Esophagus squamous epithelium (tissue), 5 donors: ENCODE measurements around the gene WDPCP. TPM values are rescaled to one million over a fixed set of nuclear protein-coding genes. Genes with fewer than 3 reads are reported as not detected.

Experiments used
- DNase-seq: peaks from one replicate; lab custom pipeline; 2025; lab: John Stamatoyannopoulos, UW
- H3K27ac ChIP-seq, 4 donors: fragments of 200-600 bp; sonication (generic); one replicate each; pipeline ENCODE4 v1.5.1; 2016 to 2019; ENCODE audit warnings: mild to moderate bottlenecking in 1 of 4
- H3K27me3 ChIP-seq, 4 donors: fragments of 200-600 bp; sonication (generic); 1 replicate in 3 of 4; 2 replicates in 1 of 4; pipeline versions ENCODE4 v1.5.1 to v1.6.0; 2017 to 2021; ENCODE audit warnings: antibody characterized with exemption in 1 of 4
- H3K36me3 ChIP-seq, 3 donors: fragments of 200-600 bp; sonication (generic); one replicate each; pipeline ENCODE4 v1.5.1; 2016 to 2019
- H3K4me1 ChIP-seq, 3 donors: fragments of 200-600 bp; sonication (generic); one replicate each; pipeline ENCODE4 v1.5.1; 2017 to 2019
- H3K4me3 ChIP-seq, 4 donors: fragments of 200-600 bp; sonication (generic); 1 replicate in 3 of 4; 2 replicates in 1 of 4; pipeline ENCODE4 v1.5.1; 2016 to 2019; ENCODE audit warnings: mild to moderate bottlenecking in 2 of 4, moderate library complexity in 1 of 4
- H3K9me3 ChIP-seq, 3 donors: fragments of 200-600 bp; sonication (generic); one replicate each; pipeline ENCODE4 v1.5.1; 2016 to 2019
- CTCF ChIP-seq, 6 experiments: fragments of 450-650 bp in 4 of 6; fragments of 200-600 bp in 2 of 6; sonication (generic) in 2 of 6; IDR thresholded peaks; one replicate each; pipeline ENCODE4 v1.5.1; 2016 to 2019; ENCODE audit warnings: antibody characterized with exemption in 6 of 6, mild to moderate bottlenecking in 4 of 6, moderate library complexity in 4 of 6
- POLR2A ChIP-seq, 4 donors: fragments of 450-650 bp; IDR thresholded peaks; one replicate each; pipeline ENCODE4 v1.6.1; 2017; ENCODE audit warnings: antibody characterized with exemption in 4 of 4, mild to moderate bottlenecking in 4 of 4, moderate library complexity in 3 of 4
- WGBS, 2 donors: methylation state at CpG; one replicate each; pipeline ENCODE4 v1.1.5; 2018; 5-methylcytosine and 5-hydroxymethylcytosine counted together
- intact Hi-C: fragments of 100-400 bp; cut with DNase I; formaldehyde crosslinking; loops from one replicate; pipeline ENCODE4 v1.15.0; 2022
- total RNA-seq, 4 donors: library from RNA; depleted of rRNA; stranded (reverse); fragments of >200 nt; gene quantifications; one replicate each; pipeline ENCODE4 v1.1.0, GENCODE V29; 2016
- donor health status: DM: yes; HTN: yes; CAD: no.

Gene WDPCP
- total RNA-seq, 4 donors from 2014 or later: 3.0 to 9.7 (median 3.8) TPM

- H3K9me3 ChIP-seq: no peaks in the 10 kb centered on the region
- H3K4me3 ChIP-seq: no peak overlapping the region
- intact Hi-C loops: no loop called here
- TF ChIP-seq CTCF (IDR thresholded peaks at IDR 0.05) (no peak), POLR2A (IDR thresholded peaks at IDR 0.05) (no peak)
- no peaks in the 10 kb centered on the region for H3K36me3 ChIP-seq
- 92 to 98% methylated on average over 10 to 13 of the region's 31 CpGs for WGBS, 2 donors
- H3K4me1 ChIP-seq: no peaks in the 10 kb centered on the region
- H3K27me3 ChIP-seq: peaks cover 0 to 11% (median 0%) of the 10 kb centered on the region in 4 donors
- H3K27ac ChIP-seq: no peak overlapping the region
- DNase-seq: no peak
Observed at GRCh38 chr2:63622751-63623150, 34.5 kb upstream of the WDPCP start.

- TF ChIP-seq CTCF (IDR thresholded peaks at IDR 0.05) (no peak), POLR2A (IDR thresholded peaks at IDR 0.05) (no peak)
- 70 to 100% methylated on average over 2 of the region's 2 CpGs for WGBS, 2 donors
- intact Hi-C loops: no loop called here
- H3K27me3 ChIP-seq: peaks cover 0 to 11% (median 0%) of the 10 kb centered on the region in 4 donors
- no peaks in the 10 kb centered on the region for H3K36me3 ChIP-seq
- DNase-seq: no peak
- no peaks in the 10 kb centered on the region for H3K9me3 ChIP-seq
- peaks cover 0 to 4% (median 0%) of the 10 kb centered on the region in 3 donors for H3K4me1 ChIP-seq
- H3K27ac ChIP-seq: no peak overlapping the region
- H3K4me3 ChIP-seq: no peak overlapping the region
Observed at GRCh38 chr2:63619328-63619727, 31.1 kb upstream of the WDPCP start.

- Histone ChIP-seq H3K4me1 (peaks cover 0 to 4% (median 0%) of the 10 kb centered on the region in 3 donors), H3K4me3 (no peak overlapping the region), H3K27me3 (peaks cover 0 to 11% (median 0%) of the 10 kb centered on the region in 4 donors), H3K9me3 (no peaks in the 10 kb centered on the region), H3K36me3 (no peaks in the 10 kb centered on the region), H3K27ac (no peak overlapping the region)
- WGBS, 2 donors: 46 to 56% methylated on average over 1 of the region's 1 CpG
- intact Hi-C loops: no loop called here
- no peak for DNase-seq
- TF ChIP-seq POLR2A (IDR thresholded peaks at IDR 0.05): no peak
- no peak for TF ChIP-seq CTCF (IDR thresholded peaks at IDR 0.05)
Observed at GRCh38 chr2:63617366-63617765, 29.1 kb upstream of the WDPCP start.

GRCh38 chr2:63614983-63615945 is 27.0 kb upstream of the WDPCP start:
- no peaks in the 10 kb centered on the region for H3K36me3 ChIP-seq
- intact Hi-C loops: no loop called here
- H3K27me3 ChIP-seq: peaks cover 0 to 7% (median 0%) of the 10 kb centered on the region in 4 donors
- peaks cover 0 to 4% (median 0%) of the 10 kb centered on the region in 3 donors for H3K4me1 ChIP-seq
- no peaks in the 10 kb centered on the region for H3K9me3 ChIP-seq
- no peak overlapping the region for H3K4me3 ChIP-seq
- no peak for DNase-seq
- H3K27ac ChIP-seq: no peak overlapping the region
- no peak for TF ChIP-seq POLR2A (IDR thresholded peaks at IDR 0.05)
- TF ChIP-seq CTCF (IDR thresholded peaks at IDR 0.05): no peak
- WGBS, 2 donors: 45 to 68% methylated on average over 8 to 9 of the region's 9 CpGs

- TF ChIP-seq POLR2A (IDR thresholded peaks at IDR 0.05): no peak
- TF ChIP-seq CTCF (IDR thresholded peaks at IDR 0.05): no peak
- DNase-seq: no peak
- intact Hi-C loops: no loop called here
- Histone ChIP-seq H3K4me3 (no peak overlapping the region), H3K27ac (no peak overlapping the region), H3K36me3 (no peaks in the 10 kb centered on the region), H3K27me3 (no peaks in the 10 kb centered on the region), H3K9me3 (no peaks in the 10 kb centered on the region), H3K4me1 (peaks cover 0 to 4% (median 0%) of the 10 kb centered on the region in 3 donors)
- 83 to 94% methylated on average over 2 of the region's 2 CpGs for WGBS, 2 donors
Observed at GRCh38 chr2:63614448-63614968, 26.2 kb upstream of the WDPCP start.
